ENCODE measurements around the gene SCML1.
"Not testable (repeated sequence)": the region's sequence is repeated elsewhere in the genome, so short reads cannot be mapped to it uniquely, and the experiment has no call there.

The SCML1 gene

DNA sequence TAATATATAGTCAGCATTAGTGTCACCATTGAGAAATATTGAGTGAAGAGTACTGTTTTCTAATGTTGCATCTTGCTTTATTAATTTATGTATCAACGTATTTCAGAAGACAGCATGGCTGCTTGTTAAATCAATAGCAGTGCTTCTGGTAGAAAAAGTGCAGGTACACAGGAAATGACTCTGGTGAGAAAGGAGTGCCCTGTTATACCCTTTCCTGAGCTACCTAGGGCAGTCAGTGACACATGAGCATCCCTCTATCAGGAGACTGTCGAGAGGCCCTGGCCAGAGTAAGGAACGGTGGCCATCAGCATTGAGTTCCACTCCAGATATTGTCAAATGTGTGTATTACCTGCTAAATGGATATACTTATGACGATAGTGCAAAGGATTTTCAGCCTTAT is 42.1 kb downstream of the SCML1 start:
- H3K27me3 ChIP-seq (ENCODE audit: insufficient read depth, low read length, poor library complexity, severe bottlenecking) = no peaks in the 10 kb centered on the region
- no peaks in the 10 kb centered on the region for H3K79me2 ChIP-seq (ENCODE audit: insufficient read depth, low read length)
- no peaks in the 10 kb centered on the region for H4K20me1 ChIP-seq (ENCODE audit: insufficient read depth, low read length, poor library complexity, severe bottlenecking)
- no peak overlapping the region for H2AFZ ChIP-seq (ENCODE audit: low read length)
- H3K4me1 ChIP-seq (ENCODE audit: insufficient read depth, low read length, poor library complexity, severe bottlenecking) = no peaks in the 10 kb centered on the region
- H3K4me2 ChIP-seq (ENCODE audit: low read depth, low read length, poor library complexity, severe bottlenecking) = no peak overlapping the region
- no peaks in the 10 kb centered on the region for H3K36me3 ChIP-seq (ENCODE audit: insufficient read depth, low read length)
- no peaks in the 10 kb centered on the region for H3F3A ChIP-seq (ENCODE audit: low read depth)
- H3K4me3 ChIP-seq (ENCODE audit: low read length, poor library complexity, severe bottlenecking) = no peak overlapping the region
- H3K9me3 ChIP-seq (ENCODE audit: insufficient read depth, low read depth, low read length) = no peaks in the 10 kb centered on the region
- no peaks in the 10 kb centered on the region for H3K9me2 ChIP-seq (replicated peaks; ENCODE audit: low read depth, low read length)
- no peak for TF ChIP-seq EZH2phosphoT487 (IDR thresholded peaks at IDR 0.05; ENCODE audit: borderline replicate concordance)
- TF ChIP-seq, protein P1, sequence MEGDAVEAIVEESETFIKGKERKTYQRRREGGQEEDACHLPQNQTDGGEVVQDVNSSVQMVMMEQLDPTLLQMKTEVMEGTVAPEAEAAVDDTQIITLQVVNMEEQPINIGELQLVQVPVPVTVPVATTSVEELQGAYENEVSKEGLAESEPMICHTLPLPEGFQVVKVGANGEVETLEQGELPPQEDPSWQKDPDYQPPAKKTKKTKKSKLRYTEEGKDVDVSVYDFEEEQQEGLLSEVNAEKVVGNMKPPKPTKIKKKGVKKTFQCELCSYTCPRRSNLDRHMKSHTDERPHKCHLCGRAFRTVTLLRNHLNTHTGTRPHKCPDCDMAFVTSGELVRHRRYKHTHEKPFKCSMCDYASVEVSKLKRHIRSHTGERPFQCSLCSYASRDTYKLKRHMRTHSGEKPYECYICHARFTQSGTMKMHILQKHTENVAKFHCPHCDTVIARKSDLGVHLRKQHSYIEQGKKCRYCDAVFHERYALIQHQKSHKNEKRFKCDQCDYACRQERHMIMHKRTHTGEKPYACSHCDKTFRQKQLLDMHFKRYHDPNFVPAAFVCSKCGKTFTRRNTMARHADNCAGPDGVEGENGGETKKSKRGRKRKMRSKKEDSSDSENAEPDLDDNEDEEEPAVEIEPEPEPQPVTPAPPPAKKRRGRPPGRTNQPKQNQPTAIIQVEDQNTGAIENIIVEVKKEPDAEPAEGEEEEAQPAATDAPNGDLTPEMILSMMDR (conservative IDR thresholded peaks at IDR 0.05; ENCODE audit: low read length) = no peak
- H3K9ac ChIP-seq (ENCODE audit: low read depth, low read length, poor library complexity, severe bottlenecking) = no peak overlapping the region

GRCh38 chrX:17786554-17787347 is 49.5 kb downstream of the SCML1 start:
- H3K9me2 ChIP-seq (replicated peaks; ENCODE audit: low read depth, low read length); H3F3A ChIP-seq (ENCODE audit: low read depth); H3K4me1 ChIP-seq (ENCODE audit: insufficient read depth, low read length, poor library complexity, severe bottlenecking); H3K27me3 ChIP-seq (ENCODE audit: insufficient read depth, low read length, poor library complexity, severe bottlenecking); H3K9me3 ChIP-seq (ENCODE audit: insufficient read depth, low read depth, low read length); H3K36me3 ChIP-seq (ENCODE audit: insufficient read depth, low read length); H3K9ac ChIP-seq (ENCODE audit: low read depth, low read length, poor library complexity, severe bottlenecking); H3K4me3 ChIP-seq (ENCODE audit: low read length, poor library complexity, severe bottlenecking); H3K4me2 ChIP-seq (ENCODE audit: low read depth, low read length, poor library complexity, severe bottlenecking); H3K79me2 ChIP-seq (ENCODE audit: insufficient read depth, low read length); H4K20me1 ChIP-seq (ENCODE audit: insufficient read depth, low read length, poor library complexity, severe bottlenecking); H2AFZ ChIP-seq (ENCODE audit: low read length): not testable (repeated sequence)

DNA sequence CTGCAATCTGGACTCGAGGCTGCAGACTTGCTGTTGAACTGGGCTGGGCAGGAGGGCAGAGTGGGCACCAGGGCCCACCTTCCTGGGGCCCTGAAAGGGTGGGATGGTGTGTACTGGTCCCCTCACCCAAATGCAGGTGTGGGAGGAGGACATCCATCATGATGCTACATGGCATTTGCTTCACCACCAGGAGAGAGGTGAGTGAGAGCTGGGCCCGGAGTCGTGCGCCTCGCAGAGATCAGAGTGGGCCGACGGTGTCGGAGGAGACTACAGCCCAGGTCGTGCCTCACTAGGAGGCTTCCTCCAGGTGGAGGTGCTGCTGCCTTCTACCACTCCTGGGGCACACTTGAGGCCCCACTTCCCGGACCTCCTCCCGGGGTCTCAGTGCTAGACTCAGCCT is 50.3 kb downstream of the SCML1 start:
- Histone ChIP-seq H2AFZ (ENCODE audit: low read length) (no peak overlapping the region), H3K27me3 (ENCODE audit: insufficient read depth, low read length, poor library complexity, severe bottlenecking) (no peaks in the 10 kb centered on the region), H3K36me3 (ENCODE audit: insufficient read depth, low read length) (no peaks in the 10 kb centered on the region), H3K9ac (ENCODE audit: low read depth, low read length, poor library complexity, severe bottlenecking) (no peak overlapping the region), H3K9me2 (replicated peaks; ENCODE audit: low read depth, low read length) (no peaks in the 10 kb centered on the region), H3K9me3 (ENCODE audit: insufficient read depth, low read depth, low read length) (no peaks in the 10 kb centered on the region), H3F3A (ENCODE audit: low read depth) (no peaks in the 10 kb centered on the region), H4K20me1 (ENCODE audit: insufficient read depth, low read length, poor library complexity, severe bottlenecking) (no peaks in the 10 kb centered on the region), H3K4me1 (ENCODE audit: insufficient read depth, low read length, poor library complexity, severe bottlenecking) (no peaks in the 10 kb centered on the region), H3K79me2 (ENCODE audit: insufficient read depth, low read length) (no peaks in the 10 kb centered on the region), H3K4me2 (ENCODE audit: low read depth, low read length, poor library complexity, severe bottlenecking) (no peak overlapping the region), H3K4me3 (ENCODE audit: low read length, poor library complexity, severe bottlenecking) (no peak overlapping the region)
- TF ChIP-seq, protein P1 (conservative IDR thresholded peaks at IDR 0.05; ENCODE audit: low read length) = no peak
- TF ChIP-seq EZH2phosphoT487 (IDR thresholded peaks at IDR 0.05; ENCODE audit: borderline replicate concordance) = no peak

GRCh38 chrX:17788439-17788838 is 51.1 kb downstream of the SCML1 start:
- Histone ChIP-seq H3K9ac (ENCODE audit: low read depth, low read length, poor library complexity, severe bottlenecking) (no peak overlapping the region), H3K4me1 (ENCODE audit: insufficient read depth, low read length, poor library complexity, severe bottlenecking) (no peaks in the 10 kb centered on the region), H2AFZ (ENCODE audit: low read length) (no peak overlapping the region), H3K9me3 (ENCODE audit: insufficient read depth, low read depth, low read length) (no peaks in the 10 kb centered on the region), H3K4me2 (ENCODE audit: low read depth, low read length, poor library complexity, severe bottlenecking) (no peak overlapping the region), H3K4me3 (ENCODE audit: low read length, poor library complexity, severe bottlenecking) (no peak overlapping the region), H3F3A (ENCODE audit: low read depth) (no peaks in the 10 kb centered on the region), H3K36me3 (ENCODE audit: insufficient read depth, low read length) (no peaks in the 10 kb centered on the region), H3K9me2 (replicated peaks; ENCODE audit: low read depth, low read length) (no peaks in the 10 kb centered on the region), H4K20me1 (ENCODE audit: insufficient read depth, low read length, poor library complexity, severe bottlenecking) (no peaks in the 10 kb centered on the region), H3K79me2 (ENCODE audit: insufficient read depth, low read length) (no peaks in the 10 kb centered on the region), H3K27me3 (ENCODE audit: insufficient read depth, low read length, poor library complexity, severe bottlenecking) (no peaks in the 10 kb centered on the region)
- TF ChIP-seq, protein P1 (conservative IDR thresholded peaks at IDR 0.05; ENCODE audit: low read length) = peak; percentile 65
- no peak for TF ChIP-seq EZH2phosphoT487 (IDR thresholded peaks at IDR 0.05; ENCODE audit: borderline replicate concordance)
